ENCODE measurements around the gene LCE2C. TPM values are rescaled to one million over a fixed set of nuclear protein-coding genes. Genes with fewer than 3 reads are reported as not detected.
"Not testable (repeated sequence)": the region's sequence is repeated elsewhere in the genome, so short reads cannot be mapped to it uniquely, and the experiment has no call there.

The LCE2C gene
- total RNA-seq, 3 donors from 2014 or later: not detected

- no peak for ATAC-seq
- Histone ChIP-seq H3K4me3 (no peak overlapping the region), H3K36me3 (ENCODE audit: low read depth) (no peaks in the 10 kb centered on the region), H3K9me3 (no peaks in the 10 kb centered on the region), H3K4me1 (ENCODE audit: low read depth) (no peaks in the 10 kb centered on the region)
- no peak for TF ChIP-seq CTCF (IDR thresholded peaks at IDR 0.05)
- intact Hi-C loops (cut with DNase I, micrococcal nuclease): no loop called here
- DNase-seq: no peak
Measured at GRCh38 chr1:152646656-152647055, 28.4 kb upstream of the LCE2C start.

- ATAC-seq (peak; percentile 61), DNase-seq (peak in 2 of 3 donors; percentile 37 to 73)
- H3K9me3 ChIP-seq: no peaks in the 10 kb centered on the region
- H3K4me1 ChIP-seq (ENCODE audit: low read depth): no peaks in the 10 kb centered on the region
- no peak overlapping the region for H3K4me3 ChIP-seq
- H3K36me3 ChIP-seq (ENCODE audit: low read depth): no peaks in the 10 kb centered on the region
- intact Hi-C loops (cut with DNase I, micrococcal nuclease): no loop called here
- peak; percentile 33 for TF ChIP-seq CTCF (IDR thresholded peaks at IDR 0.05)
Measured at GRCh38 chr1:152654110-152654509, 21.0 kb upstream of the LCE2C start.

DNA sequence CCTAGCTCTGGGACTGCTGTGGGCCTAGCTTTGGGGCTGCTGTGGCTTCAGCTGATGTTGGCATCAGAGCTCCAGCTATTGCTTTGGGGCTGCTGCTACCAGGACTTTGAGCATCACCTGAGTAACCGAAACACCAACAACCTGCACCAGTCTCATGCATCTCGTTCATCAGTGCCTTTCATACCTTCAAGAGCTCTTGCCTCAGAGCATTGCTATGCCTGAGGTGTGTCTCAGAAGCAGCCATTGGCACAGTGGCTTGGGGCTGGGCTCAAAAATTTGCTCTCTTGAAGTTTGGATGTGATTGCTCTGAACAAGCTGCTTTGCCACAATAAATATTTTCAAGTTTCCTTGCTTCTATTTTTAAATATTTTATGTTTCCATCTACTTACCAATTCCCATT lies 18.6 kb upstream of the LCE2C start:
- intact Hi-C loops (cut with DNase I, micrococcal nuclease): no loop called here
- H3K4me1 ChIP-seq (ENCODE audit: low read depth): no peaks in the 10 kb centered on the region
- no peaks in the 10 kb centered on the region for H3K36me3 ChIP-seq (ENCODE audit: low read depth)
- no peak for ATAC-seq
- no peaks in the 10 kb centered on the region for H3K9me3 ChIP-seq
- no peak overlapping the region for H3K4me3 ChIP-seq
- no peak for DNase-seq
- TF ChIP-seq CTCF (IDR thresholded peaks at IDR 0.05): no peak

DNA sequence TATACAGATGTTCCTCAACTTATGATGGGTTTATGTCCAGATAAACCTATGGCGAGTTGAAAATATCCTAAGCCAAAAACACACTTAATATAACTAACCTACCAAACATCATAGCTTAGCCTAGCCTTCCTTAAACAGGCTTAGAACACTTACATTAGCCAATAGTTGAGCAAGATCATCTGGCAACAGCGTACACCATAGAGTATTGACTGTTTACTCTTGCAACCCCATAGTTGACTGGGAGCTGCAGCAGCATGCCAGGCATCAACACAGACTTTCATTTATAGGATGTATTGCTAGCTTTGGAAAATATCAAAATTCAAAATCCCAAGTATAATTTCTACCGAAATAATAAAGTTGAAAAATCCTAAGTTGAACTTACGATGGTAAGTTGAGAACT lies 17.4 kb upstream of the LCE2C start:
- Histone ChIP-seq H3K9me3 (no peaks in the 10 kb centered on the region), H3K36me3 (ENCODE audit: low read depth) (no peaks in the 10 kb centered on the region), H3K4me3 (no peak overlapping the region), H3K4me1 (ENCODE audit: low read depth) (no peaks in the 10 kb centered on the region)
- DNase-seq (no peak), ATAC-seq (no peak)
- TF ChIP-seq CTCF (IDR thresholded peaks at IDR 0.05): no peak
- intact Hi-C loops (cut with DNase I, micrococcal nuclease): no loop called here

DNA sequence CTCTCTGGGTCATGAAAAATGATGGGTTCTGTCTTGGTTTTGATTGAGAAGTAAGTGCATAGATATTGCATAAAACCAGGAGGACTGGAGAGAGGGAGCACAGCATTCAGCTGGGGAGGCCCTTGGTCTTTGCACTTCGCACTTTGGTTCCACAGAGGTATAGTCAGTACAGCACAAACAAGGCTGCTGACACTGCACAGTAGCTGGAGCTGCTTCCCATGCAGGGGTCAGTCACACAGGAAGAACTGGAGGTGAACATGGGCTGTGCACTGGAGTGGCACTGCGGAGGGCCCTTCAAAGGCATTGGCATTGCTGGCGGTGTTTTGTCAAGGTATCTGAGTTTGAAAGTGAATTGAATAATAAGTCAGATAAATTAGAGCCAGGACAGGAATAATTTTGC lies 16.4 kb upstream of the LCE2C start:
- TF ChIP-seq CTCF (IDR thresholded peaks at IDR 0.05): no peak
- H3K9me3 ChIP-seq: no peaks in the 10 kb centered on the region
- DNase-seq (no peak), ATAC-seq (no peak)
- no peaks in the 10 kb centered on the region for H3K4me1 ChIP-seq (ENCODE audit: low read depth)
- no peak overlapping the region for H3K4me3 ChIP-seq
- intact Hi-C loops (cut with DNase I, micrococcal nuclease): no loop called here
- no peaks in the 10 kb centered on the region for H3K36me3 ChIP-seq (ENCODE audit: low read depth)

DNA sequence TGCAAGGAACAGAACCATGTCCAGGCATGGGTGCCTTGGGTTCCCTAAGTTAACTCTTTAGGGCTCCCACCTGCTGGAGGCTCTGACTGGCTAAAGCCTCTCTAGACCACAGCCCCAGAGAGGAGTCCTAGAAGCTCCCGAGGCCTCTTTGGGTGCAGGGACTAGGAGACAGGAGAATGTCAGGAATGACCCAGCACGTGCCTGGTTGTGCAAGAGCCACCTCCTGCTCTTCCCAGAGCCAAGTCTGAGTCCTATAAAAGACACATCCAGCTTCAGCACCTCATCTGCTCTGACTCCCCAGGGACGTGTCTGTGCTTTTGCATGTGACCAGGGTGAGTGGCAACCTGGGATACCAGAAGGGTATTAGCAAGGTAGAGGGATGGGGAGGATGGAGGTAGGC lies 12.0 kb upstream of the LCE2C start, which contains the start of gene LCE2D:
Gene LCE2D (plus strand): TSS at position 283 of the 400 bp plus-strand sequence. CDS start 726 bp downstream, outside the sequence.
- intact Hi-C loops (cut with DNase I, micrococcal nuclease): no loop called here
- ATAC-seq: no peak

DNA sequence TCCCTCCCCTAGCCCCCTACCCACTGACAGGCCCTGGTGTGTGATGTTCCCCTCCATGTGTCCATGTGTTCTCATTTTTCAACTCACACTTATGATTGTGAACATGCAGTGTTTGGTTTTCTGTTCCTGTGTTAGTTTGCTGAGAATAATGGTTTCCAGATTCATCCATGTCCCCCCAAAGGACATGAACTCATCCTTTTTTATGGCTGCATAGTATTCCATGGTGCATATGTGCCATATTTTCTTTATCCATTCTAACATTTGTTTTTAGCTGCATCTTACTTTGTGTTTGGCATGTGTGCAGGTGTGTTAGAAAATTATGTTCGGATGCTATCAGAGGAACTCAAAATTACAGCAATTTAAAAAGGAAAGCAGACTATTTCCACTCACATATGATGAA lies 8.9 kb upstream of the LCE2C start:
- H3K4me3 ChIP-seq; ATAC-seq; intact Hi-C loops (cut with DNase I, micrococcal nuclease); H3K9me3 ChIP-seq; H3K4me1 ChIP-seq (ENCODE audit: low read depth); DNase-seq; H3K36me3 ChIP-seq (ENCODE audit: low read depth): not testable (repeated sequence)

More for the DNA sequence above, 12.0 kb upstream of the LCE2C start, which contains the start of gene LCE2D:
- Histone ChIP-seq H3K9me3 (no peaks in the 10 kb centered on the region), H3K4me1 (ENCODE audit: low read depth) (no peaks in the 10 kb centered on the region), H3K36me3 (ENCODE audit: low read depth) (no peaks in the 10 kb centered on the region), H3K4me3 (no peak within 1 kb of the TSS)
- no peak for TF ChIP-seq CTCF (IDR thresholded peaks at IDR 0.05)
- DNase-seq: no peak

Measured in mucosa of descending colon (tissue), 3 donors.